HG03039 (cell line): ENCODE measurements around the gene POLN.
"Not testable (repeated sequence)": the region's sequence is repeated elsewhere in the genome, so short reads cannot be mapped to it uniquely, and the experiment has no call there.

ENCODE experiments used
- ATAC-seq: cut with Tn5 transposase; IDR thresholded peaks from one replicate; pipeline ENCODE4 v1.9.1; 2021; ENCODE audit warnings: mild to moderate bottlenecking, moderate library complexity; ENCODE audit not compliant: unreplicated experiment

Gene POLN

GRCh38 chr4:2222838-2223237, 19.1 kb downstream of the POLN start:
- no peak for ATAC-seq

- not testable (repeated sequence) for ATAC-seq
These were observed 20.5 kb downstream of the POLN start for GRCh38 chr4:2221378-2221777.

DNA sequence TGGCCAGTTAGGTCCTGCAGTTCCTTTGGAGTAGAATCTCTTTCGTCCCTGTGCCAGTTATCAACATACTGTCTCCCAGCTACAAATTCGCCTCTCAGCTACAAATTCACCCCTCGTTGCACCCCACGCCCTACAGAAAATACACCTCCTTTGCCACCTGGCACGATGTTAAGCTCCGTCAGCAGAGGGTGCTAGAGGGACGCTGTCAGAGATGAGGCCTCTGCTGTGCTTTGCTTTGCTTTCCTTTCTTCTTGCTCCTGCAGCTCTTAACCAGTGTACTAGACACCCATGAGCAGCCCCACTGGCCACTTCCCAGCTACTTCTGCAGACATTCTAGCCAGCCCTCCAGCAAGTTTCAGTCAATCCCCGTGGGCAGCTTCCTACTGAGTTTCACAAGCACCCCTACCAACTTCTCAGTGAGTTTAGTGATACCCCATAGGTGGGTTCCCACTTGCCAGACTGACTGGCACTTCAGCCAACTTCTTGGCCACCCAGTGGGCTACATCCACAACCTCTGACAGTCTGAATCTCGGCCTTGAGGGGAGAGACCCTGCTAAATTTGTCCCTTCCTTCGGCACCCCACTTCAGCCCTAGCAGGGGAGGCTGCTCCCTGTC, 21.8 kb downstream of the POLN start:
- no peak for ATAC-seq

GRCh38 chr4:2219233-2219760, 22.6 kb downstream of the POLN start:
- no peak for ATAC-seq

GRCh38 chr4:2218436-2218835, 23.5 kb downstream of the POLN start:
- ATAC-seq, result no peak

DNA sequence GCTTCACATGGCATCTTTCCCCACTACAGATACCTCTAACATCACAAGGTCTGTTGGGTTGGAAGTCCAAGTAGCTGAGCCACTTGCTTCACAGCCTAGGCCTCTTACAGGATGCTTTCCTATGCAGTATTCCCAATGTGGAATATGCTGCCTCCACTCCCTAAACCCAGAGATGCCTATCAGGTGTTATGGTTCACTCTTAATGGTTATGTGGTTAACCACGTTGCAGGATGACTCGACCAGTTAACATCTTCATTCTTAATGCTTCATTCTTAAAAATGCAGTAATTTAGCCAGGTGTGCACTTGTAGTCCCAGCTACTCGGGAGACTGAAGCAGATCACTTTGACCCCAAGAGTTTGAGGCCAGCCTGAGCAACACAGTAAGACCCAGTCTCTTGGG, 24.2 kb downstream of the POLN start:
- no peak for ATAC-seq

DNA sequence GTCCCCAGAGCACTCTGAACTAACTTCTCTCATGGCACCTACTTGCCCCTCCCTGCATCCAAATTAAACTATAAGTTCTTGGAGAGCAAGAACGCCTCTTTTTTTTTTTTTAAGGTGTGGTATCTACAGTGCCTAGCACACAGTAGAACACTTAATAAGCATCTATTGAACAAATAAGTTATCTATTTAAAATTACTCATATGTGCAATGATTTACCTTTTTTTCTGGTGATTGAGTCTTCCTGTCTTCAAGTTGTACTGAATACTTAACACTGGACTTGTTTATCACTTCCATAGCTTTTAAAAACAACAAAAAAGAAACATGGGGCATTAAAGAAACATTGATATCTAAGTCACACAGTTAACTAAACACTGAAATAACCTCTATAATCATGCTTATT, 29.1 kb downstream of the POLN start:
- no peak for ATAC-seq

DNA sequence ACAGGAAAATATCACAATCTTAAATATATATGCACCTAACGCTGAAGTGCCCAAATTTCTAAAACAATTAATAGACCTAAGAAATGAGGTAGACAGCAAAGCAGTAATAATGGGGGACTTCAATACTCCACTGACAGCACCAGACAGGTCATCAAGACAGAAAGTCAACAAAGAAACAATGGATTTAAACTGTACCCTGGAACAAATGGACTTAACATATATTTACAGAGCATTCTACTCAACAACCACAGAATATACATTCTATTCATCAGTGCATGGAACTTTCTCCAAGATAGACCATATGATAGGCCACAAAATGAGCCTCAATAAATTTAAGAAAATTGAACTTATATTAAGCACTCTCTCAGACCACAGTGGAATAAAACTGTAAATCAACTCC, 39.1 kb downstream of the POLN start:
- ATAC-seq, result not testable (repeated sequence)

DNA sequence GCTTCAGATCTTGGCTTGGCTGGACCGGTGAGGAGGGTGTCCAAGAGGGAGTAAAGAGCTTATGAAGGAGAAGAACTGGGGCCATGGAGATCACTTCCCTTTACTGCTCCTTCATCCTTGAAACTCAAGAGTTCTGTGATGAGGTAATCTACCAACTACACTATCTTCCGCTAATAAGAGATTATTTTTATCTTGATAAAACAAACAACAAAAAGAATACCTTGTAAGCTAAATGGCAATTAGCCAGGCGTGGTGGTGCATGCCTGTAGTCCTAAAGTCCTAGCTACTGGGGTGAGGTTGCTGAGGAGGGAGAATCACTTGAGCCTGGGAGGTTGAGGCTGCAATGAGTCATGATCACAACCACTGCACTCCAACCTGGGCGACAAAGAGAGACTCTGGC, 47.4 kb downstream of the POLN start:
- ATAC-seq, result no peak

DNA sequence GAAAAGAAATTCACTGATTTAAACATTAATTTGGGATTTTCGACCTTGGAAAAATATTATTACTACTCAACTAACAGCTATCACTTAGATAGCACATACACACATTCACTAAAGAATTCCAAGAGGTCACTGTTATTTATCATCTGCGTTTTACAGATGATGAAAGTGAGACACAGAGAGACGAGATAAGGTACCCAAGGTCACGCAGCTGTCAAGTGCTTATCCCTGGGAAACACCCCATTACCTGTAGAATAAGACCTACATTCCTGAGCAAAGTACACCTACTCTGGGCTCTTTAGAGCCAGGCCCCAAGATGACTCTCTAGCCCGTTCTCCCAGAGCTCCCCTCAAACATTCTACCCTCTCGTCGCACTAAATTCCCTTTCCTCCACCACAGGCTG, 48.6 kb downstream of the POLN start:
- ATAC-seq, result no peak

GRCh38 chr4:2186865-2187172, 55.1 kb downstream of the POLN start:
- ATAC-seq, result no peak

GRCh38 chr4:2186133-2186864, 55.6 kb downstream of the POLN start:
- no peak for ATAC-seq

GRCh38 chr4:2183394-2183793, 58.5 kb downstream of the POLN start:
- ATAC-seq, result no peak

- no peak for ATAC-seq
These were observed 58.9 kb downstream of the POLN start for GRCh38 chr4:2182994-2183393.

- ATAC-seq, result no peak
These were observed 61.5 kb downstream of the POLN start for GRCh38 chr4:2180410-2180809.

DNA sequence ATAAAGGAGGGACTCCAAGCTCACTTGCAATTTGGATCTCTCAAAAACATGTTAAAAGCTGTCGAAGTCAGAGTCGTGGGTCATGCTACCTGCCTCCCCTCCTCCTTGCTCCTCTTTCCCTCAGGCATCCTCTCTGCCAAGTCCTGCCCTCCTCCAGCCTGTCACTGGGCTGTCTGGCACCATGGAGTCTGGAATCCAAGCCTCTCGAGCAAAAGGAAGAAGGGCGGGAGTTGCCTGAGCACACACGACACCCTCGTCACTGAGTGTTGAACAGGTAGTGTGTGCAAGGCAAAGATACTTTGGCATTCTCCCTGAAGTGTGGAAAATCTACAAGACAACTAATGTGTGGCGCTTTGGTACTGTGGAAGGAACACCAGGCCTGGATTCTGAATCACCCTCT, 62.2 kb downstream of the POLN start:
- ATAC-seq, result no peak

DNA sequence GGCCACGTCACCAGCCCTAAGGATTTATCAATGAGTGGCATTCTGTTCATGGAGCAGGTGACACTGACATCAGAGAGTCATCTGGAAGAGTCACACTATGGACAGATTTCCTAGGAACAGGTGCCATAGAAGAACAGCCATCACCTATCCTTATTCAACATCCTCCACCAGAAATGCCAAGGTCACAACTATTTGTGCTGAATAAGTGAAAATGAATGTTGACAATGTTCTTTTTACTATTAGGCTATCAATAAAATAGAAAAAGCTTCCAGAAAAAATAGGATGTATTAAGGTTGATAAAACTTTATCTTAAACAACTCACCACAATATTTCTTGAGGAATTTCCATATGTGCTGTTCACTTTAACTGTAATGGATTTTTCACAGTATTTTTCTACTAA, 62.9 kb downstream of the POLN start:
- no peak for ATAC-seq

DNA sequence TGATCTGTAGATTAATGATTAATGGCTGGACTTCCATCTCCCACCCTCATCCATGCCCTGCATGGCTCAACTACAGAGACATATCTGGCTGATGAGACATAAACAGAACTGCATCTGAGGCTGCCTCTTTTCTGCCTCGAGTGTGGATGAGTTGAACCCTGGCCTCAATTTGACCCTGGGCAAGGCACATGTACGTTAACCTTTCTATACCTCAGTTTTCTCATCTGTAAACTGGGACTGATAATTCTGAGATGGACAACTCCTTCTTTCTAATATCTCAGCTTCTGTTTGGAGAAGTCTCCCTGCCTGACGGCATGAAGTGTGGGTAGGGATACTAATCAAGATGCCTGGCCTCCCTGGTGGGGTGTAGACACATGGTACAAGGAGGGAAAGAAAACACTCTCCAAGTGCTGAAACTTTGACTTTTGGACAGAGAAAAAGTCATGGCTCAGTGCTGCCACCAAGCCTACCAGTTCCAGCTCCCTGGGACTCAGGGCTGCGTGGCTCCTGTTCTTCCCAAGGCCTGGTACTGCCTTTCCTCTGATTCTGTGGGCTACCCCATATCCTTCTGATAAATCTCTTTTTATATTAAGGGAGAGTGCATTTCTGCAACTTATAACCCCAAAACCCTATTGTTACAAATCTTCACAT, 64.4 kb downstream of the POLN start:
- no peak for ATAC-seq

DNA sequence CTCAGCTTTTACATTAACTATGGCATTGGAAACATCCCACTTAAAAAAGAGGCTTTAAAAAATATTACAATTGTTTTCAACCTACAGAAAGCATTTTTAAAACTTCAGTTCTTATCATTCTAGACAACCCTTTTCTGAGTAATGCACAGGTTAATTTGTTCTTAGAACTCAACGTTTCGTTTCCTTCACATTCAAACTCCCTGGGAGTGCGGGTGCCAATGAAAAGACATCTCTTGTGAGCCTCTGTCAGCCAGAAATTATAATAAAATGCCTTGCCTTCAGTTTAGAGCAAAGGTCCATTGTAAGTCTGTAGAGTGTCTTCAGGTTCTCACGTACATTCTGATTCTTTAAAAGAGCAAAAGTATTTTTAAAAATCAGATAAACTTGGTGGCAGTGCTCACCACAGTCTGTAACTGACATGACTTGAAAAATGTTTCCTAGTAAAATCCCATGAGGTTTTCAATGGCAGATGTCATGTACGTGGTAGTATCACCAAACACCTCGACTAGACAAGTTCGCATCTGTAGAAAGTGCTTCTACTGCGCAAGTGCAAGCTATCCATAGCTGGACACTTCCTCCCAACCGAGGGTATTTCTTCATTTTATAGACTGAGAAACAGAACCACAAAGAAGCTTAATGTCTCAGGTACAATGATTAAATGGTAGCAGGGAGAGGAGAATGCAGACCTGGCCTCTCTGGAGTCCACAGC, 65.8 kb downstream of the POLN start:
- ATAC-seq, result no peak

DNA sequence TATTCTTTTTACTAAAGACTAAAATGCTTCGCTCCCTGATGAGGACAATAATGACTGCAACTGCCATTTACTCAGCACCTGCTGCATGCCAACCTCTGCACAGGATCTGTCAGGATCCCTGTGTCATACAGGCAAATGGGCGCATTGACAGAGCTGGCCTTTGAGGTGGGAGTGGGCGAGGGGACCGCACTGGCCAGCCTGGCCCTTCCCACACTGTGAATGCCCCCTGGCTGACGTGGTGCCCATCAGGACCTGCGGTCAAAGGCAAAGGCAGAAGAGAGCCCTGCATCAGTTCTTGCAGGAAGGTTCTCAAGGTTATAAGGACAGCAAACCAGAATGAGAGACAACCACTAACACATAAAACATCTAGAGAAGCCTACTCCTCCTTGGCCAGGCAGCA, 67.9 kb downstream of the POLN start:
- ATAC-seq, result no peak

DNA sequence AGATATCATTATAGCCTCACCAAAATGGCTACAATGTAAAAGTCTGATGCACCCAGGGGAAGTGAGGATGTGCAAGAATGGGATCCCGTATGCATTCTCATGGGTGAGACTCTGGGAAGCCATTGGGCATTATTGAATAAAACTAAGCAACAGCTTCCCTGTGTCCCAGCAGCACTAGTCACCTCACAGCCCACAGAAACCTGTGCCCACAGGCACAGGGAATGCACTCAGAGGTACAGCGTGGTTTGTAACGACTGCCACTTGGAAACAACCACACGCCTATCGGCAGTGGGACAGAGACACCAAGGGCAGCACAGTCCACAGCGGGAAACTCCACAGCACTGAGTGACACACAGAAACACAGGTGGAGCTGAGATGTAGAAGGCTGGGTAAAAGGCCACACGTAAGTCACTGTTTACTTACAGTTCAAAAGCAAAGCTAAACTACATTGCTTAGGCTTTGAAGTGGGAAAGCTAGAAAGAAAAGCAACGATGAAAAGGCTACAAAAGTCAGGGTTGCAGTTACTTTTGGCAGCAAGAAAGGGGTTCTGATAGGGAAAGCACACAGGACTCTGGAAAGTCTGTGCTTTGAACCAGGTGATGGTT, 69.2 kb downstream of the POLN start:
- ATAC-seq, result no peak
